HL-60 (cell line): ENCODE measurements around the gene CES3.

Experiments used
- GABPA ChIP-seq: IDR thresholded peaks from 2 replicates; pipeline ENCODE4 v1.6.1; 2012; ENCODE audit warnings: low read depth
- POLR2AphosphoS5 ChIP-seq: IDR thresholded peaks from 2 replicates; pipeline ENCODE4 v1.6.1; 2012; ENCODE audit warnings: low read depth
- SPI1 ChIP-seq: IDR thresholded peaks from 2 replicates; pipeline ENCODE4 v1.6.1; 2012; ENCODE audit warnings: low read depth, mild to moderate bottlenecking, borderline replicate concordance
- TF ChIP-seq, protein P1 (sequence below): IDR thresholded peaks from one replicate; pipeline ENCODE4 v1.5.1; 2011; ENCODE audit warnings: low read length, control low read depth, inconsistent platforms; ENCODE audit not compliant: insufficient read depth
- TF ChIP-seq, protein P2 (sequence below): IDR thresholded peaks from 2 replicates; pipeline ENCODE4 v1.6.1; 2012; ENCODE audit warnings: low read depth; ENCODE audit not compliant: insufficient replicate concordance

DNA sequence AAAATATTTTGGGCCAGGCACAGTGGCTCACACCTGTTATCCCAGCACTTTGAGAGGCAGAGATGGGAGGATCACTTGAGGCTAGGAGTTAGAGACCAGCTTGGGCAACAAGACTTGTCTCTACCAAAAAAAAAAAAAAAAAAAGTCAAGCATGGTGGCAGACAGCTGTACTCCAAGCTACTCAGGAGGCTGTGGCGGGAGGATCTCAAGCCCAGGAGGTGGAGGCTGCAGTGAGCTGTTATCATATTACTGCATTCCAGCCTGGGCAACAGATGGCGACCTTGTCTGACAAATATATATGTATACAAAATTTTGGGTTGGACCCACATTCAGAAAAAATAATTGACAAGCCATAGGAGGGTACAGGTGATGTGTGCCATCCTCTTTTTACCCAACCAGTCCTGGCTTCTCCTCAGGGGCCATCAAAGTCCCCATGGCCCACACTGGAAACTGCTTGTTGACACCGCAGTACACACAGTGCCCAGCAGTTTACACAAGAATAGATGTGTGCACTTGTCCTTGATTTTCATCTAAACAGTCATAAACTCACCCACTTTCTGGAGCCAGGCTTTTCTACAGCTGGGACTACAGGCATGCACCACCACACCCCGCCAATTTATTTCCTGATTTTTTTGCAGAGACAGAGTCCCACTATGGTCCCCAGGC, 24.0 kb upstream of the CES3 start:
- TF ChIP-seq, protein P1, sequence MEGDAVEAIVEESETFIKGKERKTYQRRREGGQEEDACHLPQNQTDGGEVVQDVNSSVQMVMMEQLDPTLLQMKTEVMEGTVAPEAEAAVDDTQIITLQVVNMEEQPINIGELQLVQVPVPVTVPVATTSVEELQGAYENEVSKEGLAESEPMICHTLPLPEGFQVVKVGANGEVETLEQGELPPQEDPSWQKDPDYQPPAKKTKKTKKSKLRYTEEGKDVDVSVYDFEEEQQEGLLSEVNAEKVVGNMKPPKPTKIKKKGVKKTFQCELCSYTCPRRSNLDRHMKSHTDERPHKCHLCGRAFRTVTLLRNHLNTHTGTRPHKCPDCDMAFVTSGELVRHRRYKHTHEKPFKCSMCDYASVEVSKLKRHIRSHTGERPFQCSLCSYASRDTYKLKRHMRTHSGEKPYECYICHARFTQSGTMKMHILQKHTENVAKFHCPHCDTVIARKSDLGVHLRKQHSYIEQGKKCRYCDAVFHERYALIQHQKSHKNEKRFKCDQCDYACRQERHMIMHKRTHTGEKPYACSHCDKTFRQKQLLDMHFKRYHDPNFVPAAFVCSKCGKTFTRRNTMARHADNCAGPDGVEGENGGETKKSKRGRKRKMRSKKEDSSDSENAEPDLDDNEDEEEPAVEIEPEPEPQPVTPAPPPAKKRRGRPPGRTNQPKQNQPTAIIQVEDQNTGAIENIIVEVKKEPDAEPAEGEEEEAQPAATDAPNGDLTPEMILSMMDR = no peak
- TF ChIP-seq GABPA = no peak
- TF ChIP-seq, protein P2, sequence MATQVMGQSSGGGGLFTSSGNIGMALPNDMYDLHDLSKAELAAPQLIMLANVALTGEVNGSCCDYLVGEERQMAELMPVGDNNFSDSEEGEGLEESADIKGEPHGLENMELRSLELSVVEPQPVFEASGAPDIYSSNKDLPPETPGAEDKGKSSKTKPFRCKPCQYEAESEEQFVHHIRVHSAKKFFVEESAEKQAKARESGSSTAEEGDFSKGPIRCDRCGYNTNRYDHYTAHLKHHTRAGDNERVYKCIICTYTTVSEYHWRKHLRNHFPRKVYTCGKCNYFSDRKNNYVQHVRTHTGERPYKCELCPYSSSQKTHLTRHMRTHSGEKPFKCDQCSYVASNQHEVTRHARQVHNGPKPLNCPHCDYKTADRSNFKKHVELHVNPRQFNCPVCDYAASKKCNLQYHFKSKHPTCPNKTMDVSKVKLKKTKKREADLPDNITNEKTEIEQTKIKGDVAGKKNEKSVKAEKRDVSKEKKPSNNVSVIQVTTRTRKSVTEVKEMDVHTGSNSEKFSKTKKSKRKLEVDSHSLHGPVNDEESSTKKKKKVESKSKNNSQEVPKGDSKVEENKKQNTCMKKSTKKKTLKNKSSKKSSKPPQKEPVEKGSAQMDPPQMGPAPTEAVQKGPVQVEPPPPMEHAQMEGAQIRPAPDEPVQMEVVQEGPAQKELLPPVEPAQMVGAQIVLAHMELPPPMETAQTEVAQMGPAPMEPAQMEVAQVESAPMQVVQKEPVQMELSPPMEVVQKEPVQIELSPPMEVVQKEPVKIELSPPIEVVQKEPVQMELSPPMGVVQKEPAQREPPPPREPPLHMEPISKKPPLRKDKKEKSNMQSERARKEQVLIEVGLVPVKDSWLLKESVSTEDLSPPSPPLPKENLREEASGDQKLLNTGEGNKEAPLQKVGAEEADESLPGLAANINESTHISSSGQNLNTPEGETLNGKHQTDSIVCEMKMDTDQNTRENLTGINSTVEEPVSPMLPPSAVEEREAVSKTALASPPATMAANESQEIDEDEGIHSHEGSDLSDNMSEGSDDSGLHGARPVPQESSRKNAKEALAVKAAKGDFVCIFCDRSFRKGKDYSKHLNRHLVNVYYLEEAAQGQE = no peak
- TF ChIP-seq POLR2AphosphoS5 = no peak
- TF ChIP-seq SPI1 = no peak
